Panc1 (cell line): ENCODE data around the gene OXTR.

ENCODE experiments used
- POLR2AphosphoS5 ChIP-seq: IDR thresholded peaks from 2 replicates; pipeline ENCODE4 v1.6.1; 2012; ENCODE audit warnings: mild to moderate bottlenecking, low read depth, low read length, moderate library complexity
- SIN3A ChIP-seq: IDR thresholded peaks from 2 replicates; pipeline ENCODE4 v1.6.1; 2012; ENCODE audit warnings: low read depth, mild to moderate bottlenecking, low read length, moderate library complexity, borderline replicate concordance; ENCODE audit not compliant: insufficient read depth
- TF ChIP-seq, protein P1 (sequence below): fragments of 450-650 bp; IDR thresholded peaks from 2 replicates; pipeline ENCODE4 v1.5.1; 2017; ENCODE audit warnings: mild to moderate bottlenecking

DNA sequence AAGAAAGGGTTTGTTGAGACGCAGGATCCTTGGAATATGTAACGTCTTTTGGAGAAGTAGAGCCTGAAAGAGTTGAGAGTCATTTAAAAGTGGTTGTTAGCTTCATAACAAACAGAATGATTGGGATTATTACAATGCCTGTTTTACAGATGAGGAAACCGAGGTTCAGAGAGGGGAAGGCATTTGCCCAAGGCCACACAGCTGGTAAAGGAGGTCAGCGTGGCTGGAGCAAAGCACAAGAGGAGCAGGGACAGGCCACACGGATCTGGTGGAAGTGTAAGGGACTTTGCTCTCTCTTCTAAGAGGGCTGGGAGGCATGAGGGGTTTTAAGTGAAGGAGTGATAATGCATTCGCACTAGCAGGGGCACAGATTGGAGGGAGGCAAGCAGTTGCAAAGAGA, 6.2 kb upstream of the OXTR start:
- TF ChIP-seq, protein P1, sequence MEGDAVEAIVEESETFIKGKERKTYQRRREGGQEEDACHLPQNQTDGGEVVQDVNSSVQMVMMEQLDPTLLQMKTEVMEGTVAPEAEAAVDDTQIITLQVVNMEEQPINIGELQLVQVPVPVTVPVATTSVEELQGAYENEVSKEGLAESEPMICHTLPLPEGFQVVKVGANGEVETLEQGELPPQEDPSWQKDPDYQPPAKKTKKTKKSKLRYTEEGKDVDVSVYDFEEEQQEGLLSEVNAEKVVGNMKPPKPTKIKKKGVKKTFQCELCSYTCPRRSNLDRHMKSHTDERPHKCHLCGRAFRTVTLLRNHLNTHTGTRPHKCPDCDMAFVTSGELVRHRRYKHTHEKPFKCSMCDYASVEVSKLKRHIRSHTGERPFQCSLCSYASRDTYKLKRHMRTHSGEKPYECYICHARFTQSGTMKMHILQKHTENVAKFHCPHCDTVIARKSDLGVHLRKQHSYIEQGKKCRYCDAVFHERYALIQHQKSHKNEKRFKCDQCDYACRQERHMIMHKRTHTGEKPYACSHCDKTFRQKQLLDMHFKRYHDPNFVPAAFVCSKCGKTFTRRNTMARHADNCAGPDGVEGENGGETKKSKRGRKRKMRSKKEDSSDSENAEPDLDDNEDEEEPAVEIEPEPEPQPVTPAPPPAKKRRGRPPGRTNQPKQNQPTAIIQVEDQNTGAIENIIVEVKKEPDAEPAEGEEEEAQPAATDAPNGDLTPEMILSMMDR: no peak
- TF ChIP-seq POLR2AphosphoS5 (no peak), SIN3A (no peak)
